Peyer's patch (tissue), 4 donors: ENCODE results near the gene USP6NL.

Source experiments
- CTCF ChIP-seq, 6 experiments: fragments of 450-650 bp in 4 of 6; fragments of 200-600 bp in 2 of 6; sonication (generic) in 1 of 6; IDR thresholded peaks; one replicate each; pipeline ENCODE4 v1.5.1; 2017 to 2019; ENCODE audit warnings: antibody characterized with exemption in 6 of 6, mild to moderate bottlenecking in 3 of 6, moderate library complexity in 1 of 6
- POLR2A ChIP-seq, 2 donors: fragments of 450-650 bp; IDR thresholded peaks; one replicate each; pipeline ENCODE4 v1.5.1; 2017; ENCODE audit warnings: antibody characterized with exemption in 2 of 2, mild to moderate bottlenecking in 2 of 2, moderate library complexity in 2 of 2

GRCh38 chr10:11533328-11533781 is 78.1 kb downstream of the USP6NL start:
- TF ChIP-seq POLR2A (IDR thresholded peaks at IDR 0.05) = no peak
- TF ChIP-seq CTCF (IDR thresholded peaks at IDR 0.05) = peak; percentile 10 to 46 (median 28)
